K562 (cell line): ENCODE measurements around the gene SCARF2. TPM values are rescaled to one million over a fixed set of nuclear protein-coding genes. Genes with fewer than 3 reads are reported as not detected.

Source experiments
- HDAC3 ChIP-seq: fragments of 450-650 bp; IDR thresholded peaks from 2 replicates; pipeline ENCODE4 v1.6.1; 2018; ENCODE audit warnings: borderline replicate concordance, mild to moderate bottlenecking, moderate library complexity; ENCODE audit not compliant: partially characterized antibody
- LARP7 ChIP-seq: fragments of 450-650 bp; IDR thresholded peaks from 2 replicates; pipeline ENCODE4 v1.6.1; 2016
- NR2F6 ChIP-seq: fragments of 450-650 bp; formaldehyde crosslinking; IDR thresholded peaks from 2 replicates; pipeline ENCODE4 v1.4.0; 2020; ENCODE audit warnings: mild to moderate bottlenecking
- PPARD ChIP-seq: fragments of 250-450 bp; sonication (Bioruptor Pico); IDR thresholded peaks from 2 replicates; pipeline ENCODE4 v1.8.0; 2022; ENCODE audit warnings: inconsistent platforms, mild to moderate bottlenecking, moderate library complexity
- RCOR1 ChIP-seq, 2 experiments: IDR thresholded peaks; 2 replicates each; pipeline ENCODE4 v1.6.1; 2012; ENCODE audit warnings: low read depth in 2 of 2, low read length in 2 of 2, borderline replicate concordance in 1 of 2, improper control_type of control experiment in 1 of 2
- SMAD2 ChIP-seq: fragments of 150-350 bp; IDR thresholded peaks from 2 replicates; pipeline ENCODE4 v1.6.1; 2014; ENCODE audit warnings: low read depth, mild to moderate bottlenecking, low read length
- ZBED1 ChIP-seq: IDR thresholded peaks from 2 replicates; pipeline ENCODE4 v1.6.1; 2014
- ZNF121 ChIP-seq: sonication (generic); formaldehyde crosslinking; conservative IDR thresholded peaks from 2 replicates; pipeline ENCODE4 v1.8.0; 2022; ENCODE audit warnings: missing genetic modification reagents
- ZNF253 ChIP-seq: fragments of 250-450 bp; sonication (Bioruptor Pico); conservative IDR thresholded peaks from 2 replicates; pipeline ENCODE4 v1.6.1; 2021; ENCODE audit warnings: mild to moderate bottlenecking
- ZNF444 ChIP-seq: fragments of 250-450 bp; sonication (Bioruptor Pico); IDR thresholded peaks from 2 replicates; pipeline ENCODE4 v1.4.0; 2020; ENCODE audit warnings: mild to moderate bottlenecking, moderate library complexity
- polyA plus RNA-seq, 8 experiments: library from polyadenylated mRNA; depleted of rRNA in 4 of 8; stranded (reverse) in 5 of 8; unstranded in 3 of 8; fragments of >200 nt; fragmentation: Nextera tagmentation in 2 of 8; fragmentation: Illumina TruSeq in 1 of 8; extraction: Ambion mirVana in 2 of 8; extraction: Trizol in 1 of 8; gene quantifications; 2 replicates each; pipeline versions ENCODE4 v1.2.1 to v1.2.3, GENCODE V29; 2011 to 2014; ENCODE audit warnings: inconsistent platforms in 1 of 8, missing spikeins in 1 of 8
- total RNA-seq, 7 experiments: library from RNA; depleted of rRNA in 6 of 7; stranded (reverse); fragments of >200 nt in 6 of 7; fragmentation: Illumina TruSeq in 2 of 7; extraction: Trizol in 2 of 7; gene quantifications; 2 replicates each; pipeline versions ENCODE4 v1.2.1 to v1.2.3, GENCODE V29; 2011 to 2021; ENCODE audit warnings: low replicate concordance in 1 of 7
- TF ChIP-seq, protein P1 (sequence below), 2 experiments: fragments of 450-650 bp; conservative IDR thresholded peaks; 2 replicates each; pipeline ENCODE4 v1.6.1; 2017; ENCODE audit warnings: mild to moderate bottlenecking in 2 of 2, moderate library complexity in 2 of 2
- TF ChIP-seq, protein P2 (sequence below): sonication (generic); formaldehyde crosslinking; IDR thresholded peaks from 2 replicates; pipeline ENCODE4 v1.8.0; 2022; ENCODE audit warnings: missing genetic modification reagents, mild to moderate bottlenecking, borderline replicate concordance
- TF ChIP-seq, protein P3 (sequence below): fragments of 200-400 bp; formaldehyde crosslinking; IDR thresholded peaks from 2 replicates; pipeline ENCODE4 v1.6.1; 2017; ENCODE audit warnings: mild to moderate bottlenecking, low read depth, low read length, moderate library complexity
- TF ChIP-seq, protein P4 (sequence below): fragments of 250-450 bp; sonication (Bioruptor Pico); IDR thresholded peaks from 2 replicates; pipeline ENCODE4 v1.4.0; 2020; ENCODE audit warnings: mild to moderate bottlenecking, moderate library complexity
- TF ChIP-seq, protein P5 (sequence below): sonication (generic); formaldehyde crosslinking; IDR thresholded peaks from 2 replicates; pipeline ENCODE4 v1.8.0; 2022; ENCODE audit warnings: mild to moderate bottlenecking, missing genetic modification reagents, borderline replicate concordance

Gene SCARF2
- total and polyA plus RNA-seq, 9 of the 15 experiments (the other 6 are each of a cell fraction or from before 2014, with no cell fraction given) = 0.06 to 0.32 (median 0.21) TPM; not detected in 5

DNA sequence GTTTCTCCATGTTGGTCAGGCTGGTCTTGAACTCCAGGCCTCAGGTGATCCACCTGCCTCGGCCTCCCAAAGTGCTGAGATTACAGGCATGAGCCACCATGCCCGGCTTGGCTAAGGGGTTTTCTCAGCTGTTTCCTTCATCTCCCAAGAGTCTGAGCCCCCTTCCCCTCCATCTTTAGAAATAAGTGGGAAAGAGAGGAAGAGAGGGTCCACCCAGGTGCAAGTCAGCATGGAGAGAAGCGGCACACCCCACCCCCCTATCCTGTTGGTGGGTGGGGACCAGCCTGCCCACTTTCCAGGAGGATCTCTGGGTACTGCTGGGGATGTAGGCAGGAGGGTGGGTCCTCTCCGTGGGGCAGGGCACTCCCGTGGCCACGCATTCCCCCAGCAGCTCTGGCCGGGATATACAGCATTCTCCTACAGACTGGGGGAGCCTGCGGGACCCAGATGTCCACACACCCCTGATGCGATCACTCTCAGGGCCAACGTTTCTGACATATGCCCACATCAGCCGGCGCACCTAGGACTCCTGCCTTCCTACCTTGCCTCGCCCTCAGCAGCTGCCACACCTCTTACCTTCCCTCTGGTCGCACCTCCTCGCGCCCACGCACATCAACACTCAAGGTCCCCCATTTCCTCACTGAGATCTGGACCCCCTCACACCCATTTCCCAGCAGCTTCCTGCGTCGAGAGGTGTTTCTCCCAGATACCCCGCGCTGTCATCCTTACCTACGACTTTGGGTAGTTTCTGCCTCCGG lies 8.9 kb downstream of the SCARF2 start (continued):
- no peak for TF ChIP-seq SMAD2
- no peak for TF ChIP-seq ZNF253
- no peak for TF ChIP-seq HDAC3
- no peak for TF ChIP-seq ZNF121 (CRISPR knock-in tag)
- TF ChIP-seq, protein P1, sequence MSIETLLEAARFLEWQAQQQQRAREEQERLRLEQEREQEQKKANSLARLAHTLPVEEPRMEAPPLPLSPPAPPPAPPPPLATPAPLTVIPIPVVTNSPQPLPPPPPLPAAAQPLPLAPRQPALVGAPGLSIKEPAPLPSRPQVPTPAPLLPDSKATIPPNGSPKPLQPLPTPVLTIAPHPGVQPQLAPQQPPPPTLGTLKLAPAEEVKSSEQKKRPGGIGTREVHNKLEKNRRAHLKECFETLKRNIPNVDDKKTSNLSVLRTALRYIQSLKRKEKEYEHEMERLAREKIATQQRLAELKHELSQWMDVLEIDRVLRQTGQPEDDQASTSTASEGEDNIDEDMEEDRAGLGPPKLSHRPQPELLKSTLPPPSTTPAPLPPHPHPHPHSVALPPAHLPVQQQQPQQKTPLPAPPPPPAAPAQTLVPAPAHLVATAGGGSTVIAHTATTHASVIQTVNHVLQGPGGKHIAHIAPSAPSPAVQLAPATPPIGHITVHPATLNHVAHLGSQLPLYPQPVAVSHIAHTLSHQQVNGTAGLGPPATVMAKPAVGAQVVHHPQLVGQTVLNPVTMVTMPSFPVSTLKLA (conservative IDR thresholded peaks at IDR 0.05) = no peak
- TF ChIP-seq, protein P2, sequence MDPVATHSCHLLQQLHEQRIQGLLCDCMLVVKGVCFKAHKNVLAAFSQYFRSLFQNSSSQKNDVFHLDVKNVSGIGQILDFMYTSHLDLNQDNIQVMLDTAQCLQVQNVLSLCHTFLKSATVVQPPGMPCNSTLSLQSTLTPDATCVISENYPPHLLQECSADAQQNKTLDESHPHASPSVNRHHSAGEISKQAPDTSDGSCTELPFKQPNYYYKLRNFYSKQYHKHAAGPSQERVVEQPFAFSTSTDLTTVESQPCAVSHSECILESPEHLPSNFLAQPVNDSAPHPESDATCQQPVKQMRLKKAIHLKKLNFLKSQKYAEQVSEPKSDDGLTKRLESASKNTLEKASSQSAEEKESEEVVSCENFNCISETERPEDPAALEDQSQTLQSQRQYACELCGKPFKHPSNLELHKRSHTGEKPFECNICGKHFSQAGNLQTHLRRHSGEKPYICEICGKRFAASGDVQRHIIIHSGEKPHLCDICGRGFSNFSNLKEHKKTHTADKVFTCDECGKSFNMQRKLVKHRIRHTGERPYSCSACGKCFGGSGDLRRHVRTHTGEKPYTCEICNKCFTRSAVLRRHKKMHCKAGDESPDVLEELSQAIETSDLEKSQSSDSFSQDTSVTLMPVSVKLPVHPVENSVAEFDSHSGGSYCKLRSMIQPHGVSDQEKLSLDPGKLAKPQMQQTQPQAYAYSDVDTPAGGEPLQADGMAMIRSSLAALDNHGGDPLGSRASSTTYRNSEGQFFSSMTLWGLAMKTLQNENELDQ (CRISPR knock-in tag) = no peak
- no peak for TF ChIP-seq ZBED1
- TF ChIP-seq PPARD = 0 out of 2 replicates have a peak, but pooled peaks have one; percentile 20
- no peak for TF ChIP-seq RCOR1 (IDR thresholded peaks at IDR 0.05; ENCODE audit: borderline replicate concordance in 1 of 2, low read depth in 2 of 2, low read length in 2 of 2)
- TF ChIP-seq LARP7 = peak; percentile 75; the same call in 1 of the 2 replicates
- TF ChIP-seq, protein P3, sequence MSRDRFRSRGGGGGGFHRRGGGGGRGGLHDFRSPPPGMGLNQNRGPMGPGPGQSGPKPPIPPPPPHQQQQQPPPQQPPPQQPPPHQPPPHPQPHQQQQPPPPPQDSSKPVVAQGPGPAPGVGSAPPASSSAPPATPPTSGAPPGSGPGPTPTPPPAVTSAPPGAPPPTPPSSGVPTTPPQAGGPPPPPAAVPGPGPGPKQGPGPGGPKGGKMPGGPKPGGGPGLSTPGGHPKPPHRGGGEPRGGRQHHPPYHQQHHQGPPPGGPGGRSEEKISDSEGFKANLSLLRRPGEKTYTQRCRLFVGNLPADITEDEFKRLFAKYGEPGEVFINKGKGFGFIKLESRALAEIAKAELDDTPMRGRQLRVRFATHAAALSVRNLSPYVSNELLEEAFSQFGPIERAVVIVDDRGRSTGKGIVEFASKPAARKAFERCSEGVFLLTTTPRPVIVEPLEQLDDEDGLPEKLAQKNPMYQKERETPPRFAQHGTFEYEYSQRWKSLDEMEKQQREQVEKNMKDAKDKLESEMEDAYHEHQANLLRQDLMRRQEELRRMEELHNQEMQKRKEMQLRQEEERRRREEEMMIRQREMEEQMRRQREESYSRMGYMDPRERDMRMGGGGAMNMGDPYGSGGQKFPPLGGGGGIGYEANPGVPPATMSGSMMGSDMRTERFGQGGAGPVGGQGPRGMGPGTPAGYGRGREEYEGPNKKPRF = no peak
- no peak for TF ChIP-seq ZNF444 (CRISPR knock-in tag)
- TF ChIP-seq, protein P4, sequence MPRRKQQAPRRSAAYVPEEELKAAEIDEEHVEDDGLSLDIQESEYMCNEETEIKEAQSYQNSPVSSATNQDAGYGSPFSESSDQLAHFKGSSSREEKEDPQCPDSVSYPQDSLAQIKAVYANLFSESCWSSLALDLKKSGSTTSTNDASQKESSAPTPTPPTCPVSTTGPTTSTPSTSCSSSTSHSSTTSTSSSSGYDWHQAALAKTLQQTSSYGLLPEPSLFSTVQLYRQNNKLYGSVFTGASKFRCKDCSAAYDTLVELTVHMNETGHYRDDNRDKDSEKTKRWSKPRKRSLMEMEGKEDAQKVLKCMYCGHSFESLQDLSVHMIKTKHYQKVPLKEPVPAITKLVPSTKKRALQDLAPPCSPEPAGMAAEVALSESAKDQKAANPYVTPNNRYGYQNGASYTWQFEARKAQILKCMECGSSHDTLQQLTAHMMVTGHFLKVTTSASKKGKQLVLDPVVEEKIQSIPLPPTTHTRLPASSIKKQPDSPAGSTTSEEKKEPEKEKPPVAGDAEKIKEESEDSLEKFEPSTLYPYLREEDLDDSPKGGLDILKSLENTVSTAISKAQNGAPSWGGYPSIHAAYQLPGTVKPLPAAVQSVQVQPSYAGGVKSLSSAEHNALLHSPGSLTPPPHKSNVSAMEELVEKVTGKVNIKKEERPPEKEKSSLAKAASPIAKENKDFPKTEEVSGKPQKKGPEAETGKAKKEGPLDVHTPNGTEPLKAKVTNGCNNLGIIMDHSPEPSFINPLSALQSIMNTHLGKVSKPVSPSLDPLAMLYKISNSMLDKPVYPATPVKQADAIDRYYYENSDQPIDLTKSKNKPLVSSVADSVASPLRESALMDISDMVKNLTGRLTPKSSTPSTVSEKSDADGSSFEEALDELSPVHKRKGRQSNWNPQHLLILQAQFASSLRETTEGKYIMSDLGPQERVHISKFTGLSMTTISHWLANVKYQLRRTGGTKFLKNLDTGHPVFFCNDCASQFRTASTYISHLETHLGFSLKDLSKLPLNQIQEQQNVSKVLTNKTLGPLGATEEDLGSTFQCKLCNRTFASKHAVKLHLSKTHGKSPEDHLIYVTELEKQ (CRISPR knock-in tag) = no peak
- TF ChIP-seq, protein P5, sequence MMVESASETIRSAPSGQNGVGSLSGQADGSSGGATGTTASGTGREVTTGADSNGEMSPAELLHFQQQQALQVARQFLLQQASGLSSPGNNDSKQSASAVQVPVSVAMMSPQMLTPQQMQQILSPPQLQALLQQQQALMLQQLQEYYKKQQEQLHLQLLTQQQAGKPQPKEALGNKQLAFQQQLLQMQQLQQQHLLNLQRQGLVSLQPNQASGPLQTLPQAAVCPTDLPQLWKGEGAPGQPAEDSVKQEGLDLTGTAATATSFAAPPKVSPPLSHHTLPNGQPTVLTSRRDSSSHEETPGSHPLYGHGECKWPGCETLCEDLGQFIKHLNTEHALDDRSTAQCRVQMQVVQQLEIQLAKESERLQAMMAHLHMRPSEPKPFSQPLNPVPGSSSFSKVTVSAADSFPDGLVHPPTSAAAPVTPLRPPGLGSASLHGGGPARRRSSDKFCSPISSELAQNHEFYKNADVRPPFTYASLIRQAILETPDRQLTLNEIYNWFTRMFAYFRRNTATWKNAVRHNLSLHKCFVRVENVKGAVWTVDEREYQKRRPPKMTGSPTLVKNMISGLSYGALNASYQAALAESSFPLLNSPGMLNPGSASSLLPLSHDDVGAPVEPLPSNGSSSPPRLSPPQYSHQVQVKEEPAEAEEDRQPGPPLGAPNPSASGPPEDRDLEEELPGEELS = no peak
- peak; percentile 88 for TF ChIP-seq NR2F6 (CRISPR knock-in tag)
